AG09309 (cell line): ENCODE measurements around the gene BCL7B.

Source experiments
- DNase-seq: peaks from one replicate; pipeline ENCODE4 v3.0.0-alpha.2; 2010; ENCODE audit warnings: low read depth
- H3K4me3 ChIP-seq: 2 replicates; pipeline ENCODE4 v1.5.1; 2011; ENCODE audit warnings: mild to moderate bottlenecking, low read depth, low read length, moderate library complexity; ENCODE audit not compliant: control insufficient read depth
- TF ChIP-seq, protein P1 (sequence below): IDR thresholded peaks from 2 replicates; pipeline ENCODE4 v1.5.1; 2011; ENCODE audit warnings: mild to moderate bottlenecking, low read depth, low read length, inconsistent platforms; ENCODE audit not compliant: insufficient read depth, control insufficient read depth; ENCODE audit errors: missing control alignments

BCL7B gene

DNA sequence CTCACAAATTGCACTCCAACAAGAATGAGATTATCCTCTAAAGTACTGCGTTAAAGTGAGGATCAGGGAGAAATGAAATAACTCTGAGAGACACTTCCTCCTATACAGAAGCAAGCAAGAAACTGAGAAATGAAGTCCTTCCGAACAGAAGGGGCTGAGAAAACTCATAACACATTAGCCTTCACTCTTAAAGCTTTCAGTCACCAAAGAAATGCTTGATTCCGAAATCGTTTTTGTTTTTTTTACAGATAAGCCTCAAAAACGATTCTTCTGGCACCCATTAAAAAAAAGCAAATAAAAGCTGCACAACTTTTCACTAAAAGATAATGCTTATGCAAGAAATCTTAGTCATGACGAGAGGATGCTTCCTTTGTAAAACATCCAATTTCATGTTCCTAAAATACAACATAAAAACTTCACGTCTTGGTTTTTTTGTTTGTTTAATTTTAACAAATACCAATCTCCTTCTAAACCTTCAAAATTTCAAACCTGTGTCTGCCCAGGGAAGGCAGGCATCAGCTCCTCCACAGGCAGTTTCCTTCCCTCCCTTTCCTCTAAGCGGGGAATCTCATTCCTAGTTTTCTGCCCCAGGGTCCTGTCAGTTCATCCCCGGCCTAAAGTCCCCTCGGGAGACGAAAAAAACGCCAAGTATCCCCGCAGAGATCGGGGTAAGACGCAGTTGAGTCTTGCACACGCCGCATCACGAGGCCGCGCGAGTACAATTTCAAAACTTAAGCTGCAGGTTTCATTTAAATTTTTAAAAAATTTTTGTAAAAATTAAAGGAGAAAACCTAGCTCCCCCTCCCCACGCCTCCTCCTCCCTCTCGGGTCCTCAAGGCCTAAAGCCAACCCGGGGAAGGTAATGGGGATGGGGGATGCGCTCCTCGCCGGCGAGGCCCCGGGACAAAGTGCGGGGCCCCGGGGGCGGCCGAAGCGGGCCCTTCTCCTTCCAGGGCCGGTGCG, 36.5 kb downstream of the BCL7B start:
- DNase-seq, result peak; percentile 14
- H3K4me3 ChIP-seq, result peak overlapping the region; percentile 75
- TF ChIP-seq, protein P1, sequence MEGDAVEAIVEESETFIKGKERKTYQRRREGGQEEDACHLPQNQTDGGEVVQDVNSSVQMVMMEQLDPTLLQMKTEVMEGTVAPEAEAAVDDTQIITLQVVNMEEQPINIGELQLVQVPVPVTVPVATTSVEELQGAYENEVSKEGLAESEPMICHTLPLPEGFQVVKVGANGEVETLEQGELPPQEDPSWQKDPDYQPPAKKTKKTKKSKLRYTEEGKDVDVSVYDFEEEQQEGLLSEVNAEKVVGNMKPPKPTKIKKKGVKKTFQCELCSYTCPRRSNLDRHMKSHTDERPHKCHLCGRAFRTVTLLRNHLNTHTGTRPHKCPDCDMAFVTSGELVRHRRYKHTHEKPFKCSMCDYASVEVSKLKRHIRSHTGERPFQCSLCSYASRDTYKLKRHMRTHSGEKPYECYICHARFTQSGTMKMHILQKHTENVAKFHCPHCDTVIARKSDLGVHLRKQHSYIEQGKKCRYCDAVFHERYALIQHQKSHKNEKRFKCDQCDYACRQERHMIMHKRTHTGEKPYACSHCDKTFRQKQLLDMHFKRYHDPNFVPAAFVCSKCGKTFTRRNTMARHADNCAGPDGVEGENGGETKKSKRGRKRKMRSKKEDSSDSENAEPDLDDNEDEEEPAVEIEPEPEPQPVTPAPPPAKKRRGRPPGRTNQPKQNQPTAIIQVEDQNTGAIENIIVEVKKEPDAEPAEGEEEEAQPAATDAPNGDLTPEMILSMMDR, result no peak

DNA sequence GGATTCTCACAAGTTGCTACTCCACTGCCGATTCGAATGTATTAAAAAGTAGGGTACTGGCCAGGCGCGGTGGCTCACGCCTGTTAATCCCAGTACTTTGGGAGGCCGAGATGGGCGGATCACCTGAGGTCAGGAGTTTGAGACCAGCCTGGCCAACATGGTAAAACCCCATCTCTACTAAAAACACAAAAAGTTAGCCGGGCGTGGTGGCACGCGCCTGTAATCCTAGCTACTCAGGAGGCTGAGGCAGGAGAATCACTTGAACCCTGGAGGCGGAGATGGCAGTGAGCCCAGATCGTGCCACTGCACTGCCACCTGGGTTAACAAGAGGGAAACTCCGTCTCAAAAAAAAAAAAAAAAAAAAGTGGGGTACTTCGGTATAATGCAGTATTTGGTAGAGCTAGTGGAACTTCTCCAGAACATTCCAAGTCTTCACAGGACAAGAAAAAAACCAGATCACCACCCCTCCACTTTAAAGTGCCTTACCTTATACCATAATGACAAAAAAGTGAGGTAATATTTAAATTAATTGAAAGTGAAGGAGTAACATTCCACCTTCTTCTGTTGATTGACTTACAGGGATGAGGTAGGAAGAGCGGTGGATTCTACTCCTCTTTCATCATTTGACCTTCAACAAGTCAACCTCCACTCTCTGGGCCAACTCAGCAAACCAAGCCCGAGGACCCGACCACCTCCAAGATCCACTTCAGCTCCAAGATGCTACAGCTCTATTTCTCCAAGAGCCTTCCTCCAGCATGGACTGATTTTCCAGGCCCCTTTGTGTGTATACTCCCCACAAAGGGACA, 37.4 kb downstream of the BCL7B start:
- peak overlapping the region; percentile 75 for H3K4me3 ChIP-seq
- TF ChIP-seq, protein P1, result no peak
- no peak for DNase-seq

DNA sequence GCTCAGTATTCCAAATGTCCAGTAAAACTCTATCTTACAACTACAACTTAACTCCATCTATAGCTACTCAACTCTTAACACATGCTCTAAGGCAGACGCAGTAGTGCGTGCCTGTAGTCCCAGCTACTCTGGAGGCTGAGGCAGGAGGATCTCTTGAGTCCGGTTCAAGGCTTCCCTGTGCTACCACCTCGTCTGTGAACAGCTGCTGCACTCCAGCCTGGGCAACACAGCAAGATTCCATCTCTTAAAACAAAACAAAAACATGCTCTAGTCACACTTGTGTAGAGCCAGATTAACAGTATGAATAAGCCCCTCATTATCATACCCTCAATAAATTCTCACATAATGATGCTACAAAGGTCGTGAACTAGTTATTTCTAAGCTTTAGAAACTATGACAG, 39.0 kb downstream of the BCL7B start:
- no peak overlapping the region for H3K4me3 ChIP-seq
- DNase-seq, result no peak
- TF ChIP-seq, protein P1, result no peak

DNA sequence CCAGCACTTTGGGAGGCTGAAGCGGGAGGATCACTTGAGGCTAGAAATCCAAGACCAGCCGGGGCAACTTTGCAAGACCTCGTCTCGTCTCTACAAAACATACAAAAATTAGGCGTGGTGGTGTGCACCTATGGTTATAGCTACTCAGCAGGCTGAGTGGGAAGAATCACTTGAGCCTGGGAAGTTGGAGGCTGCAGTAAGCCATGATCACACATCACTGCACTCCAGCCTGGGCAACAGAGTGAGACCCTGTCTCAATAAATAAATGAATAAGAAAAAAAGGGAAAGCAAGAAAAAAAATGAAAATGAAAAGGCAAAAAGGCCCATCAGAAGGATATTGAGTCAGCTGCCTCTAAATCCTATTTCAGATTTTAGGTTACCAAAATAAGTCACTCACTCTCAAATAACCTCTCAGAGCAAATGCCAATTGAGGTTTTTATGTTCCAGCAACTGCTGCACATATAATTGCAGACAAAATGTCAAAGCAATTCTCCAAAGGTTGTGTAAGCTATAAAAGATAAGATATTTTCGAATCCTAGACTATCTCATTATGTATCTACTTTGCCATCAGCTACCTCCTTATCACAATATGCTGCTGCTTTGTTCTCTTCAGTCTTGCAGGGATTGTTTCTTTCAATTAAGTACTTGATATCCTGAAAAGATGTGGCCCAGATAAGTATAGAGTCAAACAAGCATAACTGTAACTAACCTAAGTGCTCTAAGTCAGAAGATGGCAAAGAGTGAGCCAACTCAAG, 40.1 kb downstream of the BCL7B start:
- TF ChIP-seq, protein P1, result no peak
- DNase-seq, result no peak
- no peak overlapping the region for H3K4me3 ChIP-seq

DNA sequence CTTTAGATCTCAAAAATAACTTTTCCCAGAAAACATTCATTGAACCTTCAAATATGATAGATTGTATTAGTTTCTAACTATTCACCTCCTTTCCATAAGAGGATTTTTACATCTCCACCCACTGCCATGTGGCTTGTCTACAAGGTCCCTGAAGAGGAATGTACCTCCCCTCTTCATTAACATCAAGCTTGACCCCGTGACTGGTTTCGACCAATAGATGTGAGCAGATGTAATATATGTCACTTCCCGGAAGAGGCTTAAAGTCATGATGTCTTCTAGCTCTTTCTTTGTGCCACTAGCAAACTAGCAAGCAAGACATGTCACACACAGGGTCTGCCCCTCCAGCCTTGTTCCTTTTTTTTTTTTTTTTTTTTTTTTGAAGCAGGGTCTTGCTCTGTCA, 42.3 kb downstream of the BCL7B start:
- TF ChIP-seq, protein P1, result no peak
- no peak overlapping the region for H3K4me3 ChIP-seq
- no peak for DNase-seq
